Skeletal muscle tissue (tissue), 4 donors: ENCODE measurements around the gene PPHLN1. TPM values are rescaled to one million over a fixed set of nuclear protein-coding genes. Genes with fewer than 3 reads are reported as not detected.
"Not testable (repeated sequence)": the region's sequence is repeated elsewhere in the genome, so short reads cannot be mapped to it uniquely, and the experiment has no call there.

Experiments
- H3K27ac ChIP-seq: one replicate; pipeline ENCODE4 v1.7.0; 2013; ENCODE audit warnings: mild to moderate bottlenecking, low read depth, low read length, inconsistent platforms
- H3K27me3 ChIP-seq, 3 donors: one replicate each; pipeline ENCODE4 v1.7.0; 2013; ENCODE audit warnings: low read length in 3 of 3; ENCODE audit not compliant: control insufficient read depth in 3 of 3, insufficient read depth in 3 of 3
- H3K36me3 ChIP-seq, 3 donors: one replicate each; pipeline ENCODE4 v1.7.0; 2013; ENCODE audit warnings: low read length in 3 of 3; ENCODE audit not compliant: control insufficient read depth in 3 of 3, insufficient read depth in 3 of 3
- H3K4me1 ChIP-seq, 3 donors: one replicate each; pipeline ENCODE4 v1.7.0; 2013; ENCODE audit warnings: low read length in 3 of 3, mild to moderate bottlenecking in 3 of 3; ENCODE audit not compliant: control insufficient read depth in 3 of 3, insufficient read depth in 3 of 3
- H3K4me3 ChIP-seq, 3 donors: one replicate each; pipeline ENCODE4 v1.7.0; 2013; ENCODE audit warnings: low read length in 3 of 3
- H3K9ac ChIP-seq, 3 donors: one replicate each; pipeline ENCODE4 v1.7.0; 2013; ENCODE audit warnings: low read length in 3 of 3, mild to moderate bottlenecking in 3 of 3, moderate library complexity in 2 of 3, low read depth in 1 of 3
- H3K9me3 ChIP-seq, 3 donors: one replicate each; pipeline ENCODE4 v1.7.0; 2013; ENCODE audit warnings: low read length in 3 of 3; ENCODE audit not compliant: control insufficient read depth in 3 of 3
- total RNA-seq: library from RNA; depleted of rRNA; stranded (reverse); fragments of >200 nt; gene quantifications from one replicate; pipeline ENCODE4 v1.2.3, GENCODE V29; 2014
- donor health status: Osteomylitis.

Gene PPHLN1
- total RNA-seq, 1 donor from 2014 or later: 59.0 TPM

- Histone ChIP-seq H3K27me3 (no peaks in the 10 kb centered on the region), H3K27ac (no peak overlapping the region)
These were observed 16.1 kb downstream of the PPHLN1 start for GRCh38 chr12:42342028-42342427.

GRCh38 chr12:42343721-42344120, 17.8 kb downstream of the PPHLN1 start:
- Histone ChIP-seq H3K4me1 (no peaks in the 10 kb centered on the region), H3K36me3 (peaks cover 0 to 2% (median 0%) of the 10 kb centered on the region in 3 donors), H3K27ac (no peak overlapping the region), H3K27me3 (no peaks in the 10 kb centered on the region), H3K9me3 (no peaks in the 10 kb centered on the region), H3K9ac (no peak overlapping the region), H3K4me3 (no peak overlapping the region)

More at GRCh38 chr12:42342028-42342427, 16.1 kb downstream of the PPHLN1 start:
- Histone ChIP-seq H3K9me3 (no peaks in the 10 kb centered on the region), H3K9ac (no peak overlapping the region), H3K36me3 (peaks cover 0 to 2% (median 0%) of the 10 kb centered on the region in 3 donors), H3K4me1 (no peaks in the 10 kb centered on the region), H3K4me3 (no peak overlapping the region)

GRCh38 chr12:42346403-42347002, 20.5 kb downstream of the PPHLN1 start:
- H3K9ac ChIP-seq: no peak overlapping the region
- no peaks in the 10 kb centered on the region for H3K27me3 ChIP-seq
- no peaks in the 10 kb centered on the region for H3K36me3 ChIP-seq
- H3K4me1 ChIP-seq: no peaks in the 10 kb centered on the region
- no peaks in the 10 kb centered on the region for H3K9me3 ChIP-seq
- no peak overlapping the region for H3K4me3 ChIP-seq
- no peak overlapping the region for H3K27ac ChIP-seq

GRCh38 chr12:42349119-42350020, 23.4 kb downstream of the PPHLN1 start:
- not testable (repeated sequence) for H3K4me3 ChIP-seq, H3K9ac ChIP-seq, H3K4me1 ChIP-seq, H3K27ac ChIP-seq, H3K27me3 ChIP-seq, H3K9me3 ChIP-seq, H3K36me3 ChIP-seq

GRCh38 chr12:42350021-42350407, 24.0 kb downstream of the PPHLN1 start:
- not testable (repeated sequence) for H3K4me3 ChIP-seq

GRCh38 chr12:42356344-42356743, 30.4 kb downstream of the PPHLN1 start:
- H3K27ac ChIP-seq: no peak overlapping the region
- no peaks in the 10 kb centered on the region for H3K9me3 ChIP-seq
- peaks cover 5 to 12% (median 5%) of the 10 kb centered on the region in 3 donors for H3K36me3 ChIP-seq
- H3K4me3 ChIP-seq: no peak overlapping the region
- H3K9ac ChIP-seq: no peak overlapping the region
- no peaks in the 10 kb centered on the region for H3K4me1 ChIP-seq
- H3K27me3 ChIP-seq: no peaks in the 10 kb centered on the region

More at GRCh38 chr12:42350021-42350407, 24.0 kb downstream of the PPHLN1 start:
- not testable (repeated sequence) for H3K9ac ChIP-seq, H3K4me1 ChIP-seq, H3K9me3 ChIP-seq, H3K36me3 ChIP-seq, H3K27ac ChIP-seq, H3K27me3 ChIP-seq

- Histone ChIP-seq H3K9me3 (no peaks in the 10 kb centered on the region), H3K27ac (no peak overlapping the region), H3K9ac (no peak overlapping the region), H3K36me3 (peaks cover 4 to 10% (median 4%) of the 10 kb centered on the region in 3 donors), H3K27me3 (no peaks in the 10 kb centered on the region), H3K4me1 (no peaks in the 10 kb centered on the region), H3K4me3 (no peak overlapping the region)
These were observed 34.9 kb downstream of the PPHLN1 start for GRCh38 chr12:42360747-42361403.

- peaks cover 0 to 4% (median 0%) of the 10 kb centered on the region in 3 donors for H3K36me3 ChIP-seq
- H3K27me3 ChIP-seq: no peaks in the 10 kb centered on the region
- H3K4me3 ChIP-seq: no peak overlapping the region
- no peaks in the 10 kb centered on the region for H3K4me1 ChIP-seq
- no peak overlapping the region for H3K27ac ChIP-seq
- H3K9ac ChIP-seq: no peak overlapping the region
- no peaks in the 10 kb centered on the region for H3K9me3 ChIP-seq
These were observed 36.1 kb downstream of the PPHLN1 start for GRCh38 chr12:42361909-42362646.

GRCh38 chr12:42362647-42363260, 36.8 kb downstream of the PPHLN1 start:
- no peak overlapping the region for H3K27ac ChIP-seq
- no peaks in the 10 kb centered on the region for H3K4me1 ChIP-seq
- no peak overlapping the region for H3K9ac ChIP-seq
- no peak overlapping the region for H3K4me3 ChIP-seq
- no peaks in the 10 kb centered on the region for H3K9me3 ChIP-seq
- no peaks in the 10 kb centered on the region for H3K27me3 ChIP-seq
- peaks cover 0 to 2% (median 0%) of the 10 kb centered on the region in 3 donors for H3K36me3 ChIP-seq
